Activated naive CD4-positive, alpha-beta T cell treated with anti-CD3 and anti-CD28 coated beads, Interleukin-2, amount 50 U/mL, for 24 hours (primary cell): Measurements from ENCODE around the gene APH1B.
"Not testable (repeated sequence)": the region's sequence is repeated elsewhere in the genome, so short reads cannot be mapped to it uniquely, and the experiment has no call there.

Experiments
- H3K27ac Mint-ChIP-seq: one replicate; pipeline ENCODE4 v1.8.0; 2021; ENCODE audit warnings: mild to moderate bottlenecking, mixed read lengths
- H3K27me3 Mint-ChIP-seq: one replicate; pipeline ENCODE4 v1.8.0; 2021; ENCODE audit warnings: mixed read lengths
- H3K36me3 Mint-ChIP-seq: one replicate; pipeline ENCODE4 v1.8.0; 2021; ENCODE audit warnings: mixed read lengths
- H3K4me1 Mint-ChIP-seq: one replicate; pipeline ENCODE4 v1.8.0; 2021; ENCODE audit warnings: mixed read lengths
- H3K4me3 Mint-ChIP-seq: one replicate; pipeline ENCODE4 v1.8.0; 2021; ENCODE audit warnings: mild to moderate bottlenecking, mixed read lengths
- H3K9me3 Mint-ChIP-seq: one replicate; pipeline ENCODE4 v1.8.0; 2021; ENCODE audit warnings: mixed read lengths

The APH1B gene

GRCh38 chr15:63277038-63277892 is at the start of gene APH1B:
Gene APH1B, plus strand, starts transcription at chr15:63277605. Its CDS starts 19 bp downstream, at chr15:63277624.
- no peaks in the 10 kb centered on the region for H3K27me3 Mint-ChIP-seq
- peak within 1 kb of the TSS; percentile 92 for H3K27ac Mint-ChIP-seq
- H3K9me3 Mint-ChIP-seq = no peaks in the 10 kb centered on the region
- H3K36me3 Mint-ChIP-seq = peaks cover 4% of the 10 kb centered on the region
- H3K4me1 Mint-ChIP-seq = peaks cover 39% of the 10 kb centered on the region
- H3K4me3 Mint-ChIP-seq = peak within 1 kb of the TSS; percentile 88

GRCh38 chr15:63227689-63228088 is 49.7 kb upstream of the APH1B start:
- no peaks in the 10 kb centered on the region for H3K27me3 Mint-ChIP-seq
- peak overlapping the region; percentile 84 for H3K27ac Mint-ChIP-seq
- no peaks in the 10 kb centered on the region for H3K9me3 Mint-ChIP-seq
- peaks cover 85% of the 10 kb centered on the region for H3K4me1 Mint-ChIP-seq
- peaks cover 18% of the 10 kb centered on the region for H3K36me3 Mint-ChIP-seq
- H3K4me3 Mint-ChIP-seq = no peak overlapping the region

GRCh38 chr15:63231206-63231605 is 46.2 kb upstream of the APH1B start:
- H3K36me3 Mint-ChIP-seq = peaks cover 19% of the 10 kb centered on the region
- peaks cover 85% of the 10 kb centered on the region for H3K4me1 Mint-ChIP-seq
- H3K27ac Mint-ChIP-seq = peak overlapping the region; percentile 87
- no peak overlapping the region for H3K4me3 Mint-ChIP-seq
- no peaks in the 10 kb centered on the region for H3K27me3 Mint-ChIP-seq
- H3K9me3 Mint-ChIP-seq = no peaks in the 10 kb centered on the region

- peak overlapping the region; percentile 87 for H3K27ac Mint-ChIP-seq
- H3K4me3 Mint-ChIP-seq = peak overlapping the region; percentile 34
- H3K36me3 Mint-ChIP-seq = peaks cover 15% of the 10 kb centered on the region
- H3K27me3 Mint-ChIP-seq = no peaks in the 10 kb centered on the region
- H3K9me3 Mint-ChIP-seq = no peaks in the 10 kb centered on the region
- peaks cover 84% of the 10 kb centered on the region for H3K4me1 Mint-ChIP-seq
Measured at GRCh38 chr15:63231706-63232105, 45.7 kb upstream of the APH1B start.

GRCh38 chr15:63232405-63232804 is 45.0 kb upstream of the APH1B start:
- Mint-ChIP-seq H3K27ac (peak overlapping the region; percentile 56), H3K4me3 (peak overlapping the region; percentile 47)

GRCh38 chr15:63232943-63233342 is 44.5 kb upstream of the APH1B start:
- Mint-ChIP-seq H3K4me3 (no peak overlapping the region), H3K4me1 (peaks cover 84% of the 10 kb centered on the region), H3K27me3 (no peaks in the 10 kb centered on the region), H3K27ac (no peak overlapping the region), H3K9me3 (peaks cover 5% of the 10 kb centered on the region), H3K36me3 (peaks cover 20% of the 10 kb centered on the region)

More at GRCh38 chr15:63232405-63232804, 45.0 kb upstream of the APH1B start:
- Mint-ChIP-seq H3K4me1 (peaks cover 84% of the 10 kb centered on the region), H3K9me3 (peaks cover 5% of the 10 kb centered on the region), H3K36me3 (peaks cover 19% of the 10 kb centered on the region), H3K27me3 (no peaks in the 10 kb centered on the region)

GRCh38 chr15:63233667-63234423 is 43.6 kb upstream of the APH1B start:
- peak overlapping the region; percentile 35 for H3K27ac Mint-ChIP-seq

GRCh38 chr15:63234451-63234870 is 42.9 kb upstream of the APH1B start:
- H3K36me3 Mint-ChIP-seq = peaks cover 17% of the 10 kb centered on the region
- peak overlapping the region; percentile 55 for H3K4me3 Mint-ChIP-seq
- H3K27ac Mint-ChIP-seq = peak overlapping the region; percentile 65
- H3K9me3 Mint-ChIP-seq = peaks cover 5% of the 10 kb centered on the region
- no peaks in the 10 kb centered on the region for H3K27me3 Mint-ChIP-seq
- peaks cover 81% of the 10 kb centered on the region for H3K4me1 Mint-ChIP-seq

More at GRCh38 chr15:63233667-63234423, 43.6 kb upstream of the APH1B start:
- Mint-ChIP-seq H3K36me3 (peaks cover 19% of the 10 kb centered on the region), H3K9me3 (peaks cover 5% of the 10 kb centered on the region), H3K27me3 (no peaks in the 10 kb centered on the region), H3K4me1 (peaks cover 84% of the 10 kb centered on the region), H3K4me3 (peak overlapping the region; percentile 55)

GRCh38 chr15:63236272-63236671 is 41.1 kb upstream of the APH1B start:
- Mint-ChIP-seq H3K36me3 (peaks cover 22% of the 10 kb centered on the region), H3K27me3 (no peaks in the 10 kb centered on the region), H3K4me1 (peaks cover 83% of the 10 kb centered on the region), H3K27ac (no peak overlapping the region), H3K9me3 (peaks cover 5% of the 10 kb centered on the region), H3K4me3 (no peak overlapping the region)

- peaks cover 83% of the 10 kb centered on the region for H3K4me1 Mint-ChIP-seq
- peak overlapping the region; percentile 4 for H3K4me3 Mint-ChIP-seq
- H3K27ac Mint-ChIP-seq = peak overlapping the region; percentile 44
- peaks cover 25% of the 10 kb centered on the region for H3K36me3 Mint-ChIP-seq
- not testable (repeated sequence) for H3K9me3 Mint-ChIP-seq, H3K27me3 Mint-ChIP-seq
Measured at GRCh38 chr15:63237086-63237485, 40.3 kb upstream of the APH1B start.

GRCh38 chr15:63238171-63238570 is 39.2 kb upstream of the APH1B start:
- Mint-ChIP-seq H3K9me3 (peaks cover 5% of the 10 kb centered on the region), H3K4me1 (peaks cover 86% of the 10 kb centered on the region), H3K4me3 (no peak overlapping the region), H3K36me3 (peaks cover 25% of the 10 kb centered on the region), H3K27ac (peak overlapping the region; percentile 59), H3K27me3 (no peaks in the 10 kb centered on the region)

- Mint-ChIP-seq H3K27ac (no peak overlapping the region), H3K9me3 (peaks cover 5% of the 10 kb centered on the region), H3K4me1 (peaks cover 86% of the 10 kb centered on the region), H3K27me3 (no peaks in the 10 kb centered on the region), H3K36me3 (peaks cover 27% of the 10 kb centered on the region), H3K4me3 (peak overlapping the region; percentile 2)
Measured at GRCh38 chr15:63238796-63239195, 38.6 kb upstream of the APH1B start.

- Mint-ChIP-seq H3K4me3 (no peak overlapping the region), H3K27me3 (no peaks in the 10 kb centered on the region), H3K9me3 (peaks cover 5% of the 10 kb centered on the region), H3K27ac (peak overlapping the region; percentile 94), H3K4me1 (peaks cover 87% of the 10 kb centered on the region), H3K36me3 (peaks cover 31% of the 10 kb centered on the region)
Measured at GRCh38 chr15:63240109-63240508, 37.3 kb upstream of the APH1B start.

GRCh38 chr15:63241316-63241715 is 36.1 kb upstream of the APH1B start:
- H3K4me1 Mint-ChIP-seq = peaks cover 86% of the 10 kb centered on the region
- H3K36me3 Mint-ChIP-seq = peaks cover 31% of the 10 kb centered on the region
- no peak overlapping the region for H3K27ac Mint-ChIP-seq
- no peaks in the 10 kb centered on the region for H3K27me3 Mint-ChIP-seq
- H3K9me3 Mint-ChIP-seq = peaks cover 5% of the 10 kb centered on the region
- no peak overlapping the region for H3K4me3 Mint-ChIP-seq

- Mint-ChIP-seq H3K9me3 (no peaks in the 10 kb centered on the region), H3K36me3 (peaks cover 27% of the 10 kb centered on the region), H3K4me3 (no peak overlapping the region), H3K27ac (peak overlapping the region; percentile 8), H3K27me3 (no peaks in the 10 kb centered on the region), H3K4me1 (peaks cover 81% of the 10 kb centered on the region)
Measured at GRCh38 chr15:63243101-63243500, 34.3 kb upstream of the APH1B start.

- H3K4me3 Mint-ChIP-seq = peak overlapping the region; percentile 36
- no peaks in the 10 kb centered on the region for H3K9me3 Mint-ChIP-seq
- peaks cover 29% of the 10 kb centered on the region for H3K36me3 Mint-ChIP-seq
- no peaks in the 10 kb centered on the region for H3K27me3 Mint-ChIP-seq
- peaks cover 79% of the 10 kb centered on the region for H3K4me1 Mint-ChIP-seq
- H3K27ac Mint-ChIP-seq = peak overlapping the region; percentile 90
Measured at GRCh38 chr15:63243776-63244175, 33.6 kb upstream of the APH1B start.
